Measurements from ENCODE around the gene GYS1.

The GYS1 gene

DNA sequence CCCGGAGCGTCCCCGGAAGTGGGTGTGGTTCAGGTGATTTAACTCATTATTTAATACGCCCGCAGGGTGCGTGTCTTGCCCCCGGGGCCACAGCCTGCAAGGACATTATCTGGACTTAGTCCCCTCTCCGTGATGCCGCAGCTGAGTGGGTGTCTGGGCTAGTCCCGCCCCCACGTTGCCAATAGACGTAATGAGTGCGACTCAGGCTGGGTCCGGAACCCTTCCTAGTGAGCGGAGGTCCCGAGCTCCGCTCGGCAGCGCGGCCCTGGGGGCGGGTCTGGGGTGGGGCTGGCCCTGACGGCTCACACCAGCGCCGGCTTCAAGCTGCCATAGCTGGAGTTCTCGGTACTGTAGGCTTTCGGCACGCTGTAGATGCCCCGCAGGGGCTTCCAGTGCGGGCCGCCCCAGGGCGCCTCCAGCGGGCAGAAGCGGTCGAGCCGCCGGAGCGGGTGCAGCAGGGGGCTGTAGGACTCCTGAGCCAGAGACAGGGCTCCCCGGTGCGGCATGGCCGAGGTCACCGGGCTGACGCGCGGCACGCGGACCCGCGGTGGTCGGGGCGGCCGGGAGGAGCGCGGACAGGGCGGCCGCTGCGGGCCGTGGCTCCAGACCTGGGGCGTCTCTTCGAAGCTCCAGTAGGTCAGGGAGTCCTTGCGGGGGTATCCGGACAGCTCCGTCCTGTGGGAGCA is 24.7 kb upstream of the GYS1 start:
- no peak for DNase-seq

- no peak for DNase-seq
Observed at GRCh38 chr19:49017041-49017665, 24.0 kb upstream of the GYS1 start, which contains the start of gene LHB. Gene LHB (minus strand): TSS chr19:49017091. CDS start chr19:49017081, 10 bp downstream.

- DNase-seq = no peak
Observed at GRCh38 chr19:49016067-49016839, 23.1 kb upstream of the GYS1 start.

- no peak for DNase-seq
Observed at GRCh38 chr19:49014870-49015255, 21.8 kb upstream of the GYS1 start.

DNA sequence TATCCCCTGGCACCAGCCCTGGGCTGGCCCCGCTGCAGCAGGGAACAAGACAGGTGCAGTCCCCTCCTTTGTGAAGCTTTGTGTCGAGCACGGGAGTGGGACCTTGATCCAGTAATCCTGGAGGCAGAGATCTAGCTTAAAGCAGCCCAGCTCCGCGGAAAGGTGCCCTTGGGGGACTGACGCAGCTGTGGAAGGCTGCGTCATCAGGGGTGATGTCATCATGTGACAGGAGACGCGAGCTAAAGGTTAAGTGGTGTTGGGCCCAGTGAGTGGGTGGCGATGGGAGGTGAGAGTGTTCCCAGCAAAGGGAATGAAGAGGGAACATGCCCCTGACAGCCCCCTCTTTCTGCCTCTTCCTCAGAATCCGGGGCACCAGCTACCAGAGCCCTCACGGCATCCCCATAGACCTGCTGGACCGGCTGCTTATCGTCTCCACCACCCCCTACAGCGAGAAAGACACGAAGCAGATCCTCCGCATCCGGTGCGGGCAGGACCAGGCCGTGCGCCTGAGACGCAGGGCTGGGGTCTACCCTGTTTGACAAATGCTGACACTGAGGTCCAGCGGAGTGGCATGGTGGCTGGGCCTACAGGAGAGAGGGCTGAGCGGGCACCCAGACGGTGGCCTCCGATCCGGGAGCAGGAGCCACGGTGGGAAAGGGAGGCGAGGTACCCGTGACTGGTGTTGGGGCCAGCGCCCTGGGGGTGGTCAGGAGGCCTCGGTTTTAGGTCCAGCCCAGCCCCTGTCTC is 21.2 kb upstream of the GYS1 start:
- DNase-seq = no peak

DNA sequence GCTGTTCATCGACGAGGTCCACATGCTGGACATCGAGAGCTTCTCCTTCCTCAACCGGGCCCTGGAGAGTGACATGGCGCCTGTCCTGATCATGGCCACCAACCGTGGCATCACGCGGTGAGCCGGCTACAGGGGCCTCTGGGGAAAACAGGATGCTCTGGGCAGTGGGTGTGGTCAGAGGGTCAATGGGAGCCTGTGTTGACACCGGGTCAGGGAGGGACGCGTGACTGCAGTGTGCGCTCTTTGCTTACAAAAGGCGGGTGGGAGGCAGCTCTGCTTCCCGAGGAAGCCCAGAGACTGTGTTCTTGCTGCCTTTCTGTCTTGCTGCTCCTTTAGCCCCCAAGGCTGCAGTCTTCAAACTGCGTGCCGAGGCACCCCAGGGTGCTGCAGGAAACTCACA is 18.1 kb upstream of the GYS1 start:
- no peak for DNase-seq

- no peak for DNase-seq
Observed at GRCh38 chr19:49010453-49010852, 17.3 kb upstream of the GYS1 start.

DNA sequence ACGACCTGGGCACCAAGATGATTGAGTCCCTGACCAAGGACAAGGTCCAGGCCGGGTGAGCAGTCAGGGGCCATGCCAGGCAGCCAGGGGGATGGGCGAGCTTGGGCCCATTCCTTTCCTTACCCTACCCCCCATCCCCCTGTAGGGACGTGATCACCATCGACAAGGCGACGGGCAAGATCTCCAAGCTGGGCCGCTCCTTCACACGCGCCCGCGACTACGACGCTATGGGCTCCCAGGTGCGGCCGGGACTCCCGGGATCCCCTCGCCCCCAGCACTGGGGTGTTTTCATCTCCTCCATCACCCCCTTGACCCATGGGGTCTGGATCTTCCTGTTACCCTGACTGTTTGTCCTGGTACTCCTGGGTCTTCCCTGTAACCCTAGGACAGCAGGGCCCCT is 16.7 kb upstream of the GYS1 start:
- DNase-seq = no peak

DNA sequence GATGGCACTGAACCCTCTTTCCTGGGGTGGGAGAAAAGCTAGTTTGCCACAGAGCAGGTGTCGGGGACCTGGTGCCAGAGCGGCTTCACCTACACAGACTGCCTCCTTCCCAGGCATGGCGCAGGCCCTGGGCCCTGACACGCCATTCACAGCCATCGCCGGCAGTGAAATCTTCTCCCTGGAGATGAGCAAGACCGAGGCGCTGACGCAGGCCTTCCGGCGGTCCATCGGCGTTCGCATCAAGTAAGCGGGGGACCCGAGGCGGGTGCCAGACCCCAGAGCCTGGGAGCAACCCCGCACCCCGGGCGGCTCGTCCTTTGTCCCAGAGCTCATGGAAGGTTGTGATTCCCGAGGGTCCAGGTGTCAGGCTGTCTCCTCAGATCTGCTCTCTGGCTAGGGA is 13.8 kb upstream of the GYS1 start:
- DNase-seq = no peak

- no peak for DNase-seq
Observed at GRCh38 chr19:49004964-49005614, 12.0 kb upstream of the GYS1 start.

- no peak for DNase-seq
Observed at GRCh38 chr19:49004133-49004532, 11.0 kb upstream of the GYS1 start.

DNA sequence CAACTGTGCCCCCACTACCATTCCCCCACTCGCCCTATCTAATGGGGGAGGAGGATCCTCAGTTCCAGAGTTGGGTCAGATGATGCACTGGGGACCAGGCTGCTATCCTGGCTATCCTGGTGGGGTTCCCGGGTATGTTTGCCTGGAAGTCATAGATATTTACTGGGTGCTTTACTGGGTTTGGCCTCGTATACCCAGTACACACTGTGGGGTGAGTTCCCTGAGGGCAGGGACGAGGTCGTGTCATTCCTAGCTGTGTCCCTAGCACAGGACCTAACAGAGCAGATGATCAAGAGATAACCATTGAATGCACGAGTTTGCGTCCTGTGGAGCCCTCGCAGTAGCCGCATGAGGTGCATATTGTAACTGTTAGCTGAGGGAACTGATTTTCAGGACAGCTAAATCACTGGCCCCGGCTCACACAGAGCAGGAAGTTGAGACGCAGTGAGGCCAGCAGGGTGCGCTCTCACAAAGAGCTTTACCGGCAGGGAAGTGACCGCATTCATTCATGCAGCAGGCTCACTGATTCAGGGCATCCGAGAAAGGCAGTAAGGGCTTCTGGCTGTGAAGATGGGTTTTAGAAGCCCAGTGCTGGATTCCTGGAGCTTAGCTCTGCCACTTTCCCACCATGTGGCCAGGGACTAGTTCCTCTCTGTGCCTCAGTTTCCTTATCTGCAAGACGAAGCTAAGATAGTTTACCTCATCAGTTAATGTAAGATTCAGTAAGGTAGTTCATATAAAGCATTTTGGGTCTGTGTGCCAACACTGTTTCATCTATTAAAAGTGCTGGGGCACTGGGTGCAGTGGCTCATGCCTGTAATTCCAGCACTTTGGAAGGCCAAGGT is 6.6 kb upstream of the GYS1 start:
- DNase-seq = no peak

- DNase-seq = no peak
Observed at GRCh38 chr19:48997972-48998371, 4.9 kb upstream of the GYS1 start.

DNA sequence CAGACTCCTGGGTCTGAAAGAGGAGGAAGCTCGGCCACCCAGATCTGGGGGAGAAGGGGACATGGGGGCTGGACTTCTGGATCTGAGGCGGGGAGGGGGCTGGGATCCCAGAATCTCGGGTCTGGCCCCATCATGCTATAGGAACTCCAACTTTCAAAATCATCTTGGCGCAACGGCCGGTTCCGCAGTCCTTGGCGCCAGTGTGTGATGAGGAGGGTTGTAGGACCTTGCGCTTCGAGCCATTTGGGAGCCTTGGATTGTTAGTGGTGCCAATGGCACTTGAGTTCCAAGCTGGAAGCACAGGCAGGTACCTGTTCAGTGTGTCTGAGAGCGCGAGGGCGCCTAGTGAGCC is 902 bp upstream of the GYS1 start:
- no peak for DNase-seq

- no peak for DNase-seq
Observed at GRCh38 chr19:48992581-48993174, 431 bp downstream of the GYS1 start.

DNA sequence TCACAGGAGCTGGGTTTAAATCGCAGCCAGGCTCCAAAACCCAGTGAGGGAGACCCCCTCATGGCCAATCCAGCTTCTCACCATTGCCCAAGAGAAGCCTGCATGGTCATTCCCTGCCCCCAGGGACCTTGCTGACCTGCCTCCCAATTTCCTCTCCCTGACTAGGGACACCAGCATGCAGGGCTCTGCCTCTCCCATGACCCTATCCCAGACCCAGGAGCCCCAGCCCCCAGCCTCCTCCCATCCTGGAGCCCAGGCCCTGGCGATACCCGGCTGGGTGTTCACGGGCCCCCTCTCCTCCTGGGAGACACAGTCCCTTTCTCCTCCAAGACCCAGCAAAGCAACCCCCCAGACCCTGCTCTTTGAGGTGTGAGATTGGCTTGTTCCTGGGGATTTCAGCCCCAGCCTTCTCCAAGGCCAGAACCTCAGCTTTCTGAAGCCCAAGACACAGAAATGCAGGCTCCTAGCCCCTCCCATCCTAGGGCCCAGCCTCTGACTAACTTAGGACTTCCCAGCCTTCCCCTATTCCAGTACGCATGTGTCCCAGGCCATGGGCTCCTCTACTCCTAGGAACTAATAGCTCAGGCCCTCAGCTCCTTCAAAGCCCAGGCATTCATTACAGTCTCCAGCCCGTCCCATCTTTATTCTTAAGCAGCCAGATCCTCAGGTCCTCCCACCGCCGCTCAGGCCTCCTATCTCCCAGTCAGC is 1.1 kb downstream of the GYS1 start:
- no peak for DNase-seq

DNA sequence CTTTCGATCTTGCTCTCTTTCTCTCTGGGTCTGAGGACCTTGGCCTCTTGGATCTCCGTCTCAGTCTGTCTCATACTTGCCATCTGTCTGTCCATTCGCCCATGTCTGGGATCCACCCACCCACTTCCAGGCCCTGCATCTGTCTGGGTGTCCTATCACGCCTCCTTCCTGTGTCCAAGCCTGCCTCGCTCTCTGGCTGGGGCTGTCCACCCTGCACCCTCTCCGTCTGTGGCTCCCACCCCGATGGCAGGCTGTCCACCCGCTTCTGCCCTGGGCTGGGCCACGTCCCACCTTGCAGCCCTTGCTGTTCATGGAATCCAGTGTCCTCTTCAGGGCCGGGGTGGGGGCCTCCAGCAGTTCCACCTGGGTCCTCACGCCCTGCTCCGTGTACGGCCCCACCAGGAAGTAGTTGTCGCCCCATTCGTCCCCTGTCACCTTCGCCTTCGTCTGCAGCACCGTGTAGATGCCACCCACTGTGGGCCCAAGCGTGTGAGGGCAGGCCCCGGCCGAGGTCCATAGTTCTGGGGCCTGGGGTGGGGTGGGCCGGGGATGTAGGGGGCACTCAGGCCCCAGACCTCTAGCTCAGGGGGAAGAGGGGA is 2.0 kb downstream of the GYS1 start:
- no peak for DNase-seq

DNA sequence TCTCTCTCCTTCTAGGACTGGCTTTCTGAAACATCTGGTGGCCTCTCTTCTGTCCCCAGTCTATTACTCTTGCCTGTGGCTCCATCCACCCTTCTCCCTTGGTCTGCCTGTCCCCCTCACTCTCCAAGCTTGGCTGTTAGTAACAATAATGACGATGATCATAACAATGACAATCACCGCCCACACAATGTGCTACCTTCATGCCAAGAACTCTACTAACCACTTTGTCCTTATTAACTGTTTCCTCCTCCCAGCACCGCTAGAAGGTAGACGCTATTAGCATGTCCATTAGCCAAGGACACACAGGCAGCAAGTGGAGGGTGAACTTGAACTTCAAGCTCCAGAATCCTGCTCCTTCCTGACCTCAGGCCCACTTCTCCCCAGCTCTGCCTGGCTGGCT is 2.7 kb downstream of the GYS1 start:
- no peak for DNase-seq

DNA sequence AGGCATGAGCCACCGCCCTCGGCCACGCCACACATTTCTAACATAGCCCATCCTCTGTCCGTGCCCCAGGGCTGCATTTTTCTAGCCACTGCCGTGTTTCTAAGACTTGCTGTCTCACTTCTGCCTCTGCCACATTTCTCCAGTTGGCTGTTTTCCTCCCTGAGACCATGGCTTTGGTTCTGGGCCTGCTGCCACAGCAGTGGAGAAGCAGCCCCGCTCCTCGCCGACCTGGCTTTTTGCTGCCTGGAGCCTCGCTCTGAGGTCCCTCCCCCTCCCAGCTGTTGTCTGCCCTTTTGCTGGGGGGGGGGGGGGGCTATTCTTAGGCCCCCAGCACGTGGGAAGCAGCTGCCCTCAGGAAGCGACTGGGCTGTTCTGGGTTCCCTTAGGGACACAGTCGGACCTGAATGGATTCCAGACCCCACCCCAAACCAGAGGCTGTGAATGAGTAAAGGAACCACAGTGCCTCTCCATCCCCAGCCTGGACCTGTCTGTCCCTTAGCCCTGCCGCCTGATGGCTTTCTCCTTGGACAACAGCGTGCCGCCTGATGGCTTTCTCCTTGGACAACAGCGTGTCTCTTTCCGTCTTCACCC is 3.3 kb downstream of the GYS1 start:
- no peak for DNase-seq

- DNase-seq = no peak
Observed at GRCh38 chr19:48988860-48989259, 4.2 kb downstream of the GYS1 start.
